Stimulated activated CD8-positive, alpha-beta memory T cell treated with anti-CD3 and anti-CD28 coated beads, Interleukin-15, amount 100 ng/mL, for 4 hours (primary cell): ENCODE measurements around the gene FAM221A.
"Not testable (repeated sequence)": the region's sequence is repeated elsewhere in the genome, so short reads cannot be mapped to it uniquely, and the experiment has no call there.

Source experiments
- DNase-seq, 2 donors: peaks; one replicate each; pipeline ENCODE4 v3.0.0-alpha.2; 2020; ENCODE audit warnings: low read depth in 2 of 2

FAM221A gene

GRCh38 chr7:23679898-23680413, at the start of gene FAM221A:
FAM221A (plus strand) TSS chr7:23680199; CDS start chr7:23680219, 20 bp downstream.
- DNase-seq: peak; percentile 59

- DNase-seq: no peak
Measured at GRCh38 chr7:23633417-23633816, 46.6 kb upstream of the FAM221A start.

GRCh38 chr7:23645822-23646221, 34.2 kb upstream of the FAM221A start:
- DNase-seq: no peak

- DNase-seq: no peak
Measured at GRCh38 chr7:23653942-23654341, 26.1 kb upstream of the FAM221A start.

GRCh38 chr7:23654508-23654907, 25.5 kb upstream of the FAM221A start:
- no peak for DNase-seq

GRCh38 chr7:23655433-23655832, 24.6 kb upstream of the FAM221A start:
- DNase-seq: no peak

- no peak for DNase-seq
Measured at GRCh38 chr7:23658831-23659427, 21.1 kb upstream of the FAM221A start.

- DNase-seq: no peak
Measured at GRCh38 chr7:23661385-23661784, 18.6 kb upstream of the FAM221A start.

- no peak for DNase-seq
Measured at GRCh38 chr7:23662124-23662983, 17.6 kb upstream of the FAM221A start.

GRCh38 chr7:23662984-23663313, 17.1 kb upstream of the FAM221A start:
- DNase-seq: no peak

- DNase-seq: no peak
Measured at GRCh38 chr7:23664122-23664521, 15.9 kb upstream of the FAM221A start.

GRCh38 chr7:23672033-23672432, 8.0 kb upstream of the FAM221A start:
- DNase-seq: no peak

GRCh38 chr7:23680414-23681405, 711 bp downstream of the FAM221A start:
- DNase-seq: no peak

GRCh38 chr7:23684041-23684440, 4.0 kb downstream of the FAM221A start:
- DNase-seq: not testable (repeated sequence)

- DNase-seq: no peak
Measured at GRCh38 chr7:23685731-23686130, 5.7 kb downstream of the FAM221A start.

- no peak for DNase-seq
Measured at GRCh38 chr7:23687011-23687410, 7.0 kb downstream of the FAM221A start.

- no peak for DNase-seq
Measured at GRCh38 chr7:23689165-23689564, 9.2 kb downstream of the FAM221A start.

GRCh38 chr7:23691320-23691719, 11.3 kb downstream of the FAM221A start:
- DNase-seq: no peak

- DNase-seq: no peak
Measured at GRCh38 chr7:23693224-23693623, 13.2 kb downstream of the FAM221A start.

GRCh38 chr7:23696916-23697441, 17.0 kb downstream of the FAM221A start:
- DNase-seq: no peak

GRCh38 chr7:23698822-23699221, 18.8 kb downstream of the FAM221A start:
- no peak for DNase-seq

GRCh38 chr7:23700046-23700445, 20.0 kb downstream of the FAM221A start:
- DNase-seq: no peak
